Breast epithelium (tissue), 4 donors: ENCODE results near the gene ABCC1. TPM values are rescaled to one million over a fixed set of nuclear protein-coding genes. Genes with fewer than 3 reads are reported as not detected.

Source experiments
- DNase-seq, 2 donors: peaks; one replicate each; pipeline ENCODE4 v3.0.0-alpha.2; 2019; ENCODE audit warnings: low spot score in 2 of 2
- H3K27ac ChIP-seq, 2 donors: fragments of 200-600 bp; sonication (generic) in 1 of 2; one replicate each; pipeline ENCODE4 v1.5.1; 2016 to 2019; ENCODE audit warnings: mild to moderate bottlenecking in 1 of 2
- H3K27me3 ChIP-seq, 2 donors: fragments of 200-600 bp; sonication (generic) in 1 of 2; one replicate each; pipeline versions ENCODE4 v1.5.1 to v1.6.0; 2017 to 2019; ENCODE audit warnings: control low read depth in 1 of 2, mild to moderate bottlenecking in 1 of 2
- H3K36me3 ChIP-seq: fragments of 200-600 bp; one replicate; pipeline ENCODE4 v1.5.1; 2019
- H3K4me1 ChIP-seq, 2 donors: fragments of 200-600 bp; sonication (generic); one replicate each; pipeline ENCODE4 v1.5.1; 2016 to 2019; ENCODE audit warnings: control low read depth in 1 of 2
- H3K4me3 ChIP-seq, 3 donors: fragments of 200-600 bp; sonication (generic); 1 replicate in 2 of 3; 2 replicates in 1 of 3; pipeline ENCODE4 v1.5.1; 2016 to 2019; ENCODE audit warnings: mild to moderate bottlenecking in 3 of 3, moderate library complexity in 2 of 3
- H3K9me3 ChIP-seq, 2 donors: fragments of 200-600 bp; sonication (generic) in 1 of 2; one replicate each; pipeline ENCODE4 v1.5.1; 2016 to 2019; ENCODE audit warnings: control low read depth in 1 of 2
- CTCF ChIP-seq, 3 donors: fragments of 450-650 bp; IDR thresholded peaks; one replicate each; pipeline ENCODE4 v1.5.1; 2016 to 2017; ENCODE audit warnings: antibody characterized with exemption in 3 of 3, mild to moderate bottlenecking in 3 of 3, moderate library complexity in 3 of 3
- POLR2A ChIP-seq: fragments of 450-650 bp; IDR thresholded peaks from one replicate; pipeline ENCODE4 v1.6.1; 2016; ENCODE audit warnings: antibody characterized with exemption, mild to moderate bottlenecking, moderate library complexity
- POLR2AphosphoS5 ChIP-seq, 3 donors: sonication (generic); formaldehyde crosslinking; IDR thresholded peaks; one replicate each; pipeline ENCODE4 v1.6.1; 2017; ENCODE audit warnings: antibody characterized with exemption in 3 of 3
- intact Hi-C: fragments of 100-400 bp; cut with DNase I; formaldehyde crosslinking; loops from one replicate; pipeline ENCODE4 v1.15.1; 2023; ENCODE audit warnings: low total_unique reads
- total RNA-seq, 3 donors: library from RNA; depleted of rRNA; stranded (reverse); fragments of >200 nt; gene quantifications; one replicate each; pipeline ENCODE4 v1.1.0, GENCODE V29; 2016

ABCC1 gene
- total RNA-seq, 3 donors from 2014 or later = 14.6 to 26.9 (median 21.3) TPM

DNA sequence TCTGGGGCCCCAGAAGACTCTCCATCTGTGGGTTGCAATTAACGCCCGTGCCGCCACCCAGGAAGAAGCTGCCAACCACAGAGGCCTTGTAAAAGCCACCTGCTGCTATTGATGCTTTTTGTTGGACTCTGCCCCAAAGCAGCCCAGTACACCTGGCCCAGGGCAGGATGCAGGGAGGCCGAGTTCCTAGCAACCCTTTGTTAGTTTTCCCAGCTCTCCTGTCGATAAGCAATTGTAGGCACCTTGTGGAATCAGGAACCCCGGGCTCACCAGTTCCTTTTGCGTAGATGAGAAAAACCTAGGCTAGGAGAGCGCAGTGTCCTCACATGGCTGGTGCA lies 170.6 kb downstream of the ABCC1 start:
- no peak overlapping the region for H3K27ac ChIP-seq
- no peak for TF ChIP-seq POLR2A
- no peak for TF ChIP-seq CTCF (IDR thresholded peaks at IDR 0.05)
- TF ChIP-seq POLR2AphosphoS5 (IDR thresholded peaks at IDR 0.05) = no peak
- H3K4me3 ChIP-seq = no peak overlapping the region
- intact Hi-C loops = no loop called here
- no peak for DNase-seq
- no peaks in the 10 kb centered on the region for H3K27me3 ChIP-seq
- no peaks in the 10 kb centered on the region for H3K4me1 ChIP-seq
- H3K36me3 ChIP-seq = peaks cover 10% of the 10 kb centered on the region
- peaks cover 15 to 16% of the 10 kb centered on the region in 2 donors for H3K9me3 ChIP-seq

- Histone ChIP-seq H3K4me1 (no peaks in the 10 kb centered on the region), H3K9me3 (peaks cover 17 to 18% of the 10 kb centered on the region in 2 donors), H3K4me3 (no peak overlapping the region), H3K27ac (no peak overlapping the region), H3K36me3 (peaks cover 12% of the 10 kb centered on the region), H3K27me3 (no peaks in the 10 kb centered on the region)
- no peak for TF ChIP-seq POLR2AphosphoS5 (IDR thresholded peaks at IDR 0.05)
- TF ChIP-seq POLR2A = no peak
- no peak for TF ChIP-seq CTCF (IDR thresholded peaks at IDR 0.05)
- DNase-seq = no peak
- intact Hi-C loops = no loop called here
These were observed 171.2 kb downstream of the ABCC1 start for GRCh38 chr16:16120382-16121184.

GRCh38 chr16:16121185-16121727 lies 171.8 kb downstream of the ABCC1 start:
- intact Hi-C loops = no loop called here
- peaks cover 9% of the 10 kb centered on the region for H3K36me3 ChIP-seq
- no peak for TF ChIP-seq CTCF (IDR thresholded peaks at IDR 0.05)
- TF ChIP-seq POLR2A = no peak
- no peak for TF ChIP-seq POLR2AphosphoS5 (IDR thresholded peaks at IDR 0.05)
- no peak for DNase-seq
- H3K27ac ChIP-seq = no peak overlapping the region
- H3K4me3 ChIP-seq = no peak overlapping the region
- no peaks in the 10 kb centered on the region for H3K4me1 ChIP-seq
- peaks cover 17 to 18% of the 10 kb centered on the region in 2 donors for H3K9me3 ChIP-seq
- no peaks in the 10 kb centered on the region for H3K27me3 ChIP-seq

DNA sequence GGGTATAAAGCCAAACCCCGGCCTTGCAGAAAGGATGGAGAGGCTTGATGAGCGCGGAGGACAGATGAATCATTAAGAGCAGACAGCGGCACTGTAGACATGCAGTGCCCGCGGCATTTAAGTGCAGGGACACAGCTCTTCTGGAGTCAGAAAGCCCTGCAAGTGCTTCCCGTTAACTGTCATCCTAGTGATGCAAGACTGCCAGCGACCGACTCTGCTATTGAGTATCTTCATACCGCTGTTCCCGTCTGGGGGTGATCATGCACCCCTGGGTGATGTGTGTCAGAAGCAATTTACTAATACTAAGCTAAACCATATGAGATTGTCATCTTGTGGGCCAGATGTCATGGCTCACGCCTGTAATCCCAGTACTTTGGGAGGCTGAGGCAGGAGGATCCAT lies 172.8 kb downstream of the ABCC1 start:
- intact Hi-C loops = no loop called here
- H3K36me3 ChIP-seq = peaks cover 8% of the 10 kb centered on the region

More for the DNA sequence above, 172.8 kb downstream of the ABCC1 start:
- no peak overlapping the region for H3K4me3 ChIP-seq
- H3K27me3 ChIP-seq = no peaks in the 10 kb centered on the region
- TF ChIP-seq POLR2AphosphoS5 (IDR thresholded peaks at IDR 0.05) (no peak), CTCF (IDR thresholded peaks at IDR 0.05) (no peak), POLR2A (no peak)
- H3K4me1 ChIP-seq = no peaks in the 10 kb centered on the region
- peaks cover 17 to 18% of the 10 kb centered on the region in 2 donors for H3K9me3 ChIP-seq
- no peak for DNase-seq
- no peak overlapping the region for H3K27ac ChIP-seq
